ENCODE results near the gene LCE1D.

The LCE1D gene

DNA sequence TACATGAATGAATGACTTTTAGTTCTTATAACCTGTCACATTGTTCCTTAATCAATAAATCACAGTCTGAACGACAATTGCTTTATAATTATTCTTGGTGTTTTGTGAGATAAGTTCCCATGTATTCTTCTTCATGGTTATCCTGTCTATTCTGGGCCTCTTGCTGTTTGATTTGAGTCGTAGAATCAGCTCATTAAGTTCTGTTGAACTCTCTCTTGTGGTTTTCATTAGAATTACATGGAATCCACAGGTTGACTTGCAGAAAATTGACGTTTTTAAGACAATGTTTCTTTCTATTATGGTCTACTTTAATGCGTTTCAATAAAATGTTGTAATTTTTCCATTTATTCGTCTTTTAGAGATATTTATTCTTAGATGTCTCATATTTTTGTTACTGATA lies 26.8 kb downstream of the LCE1D start:
- no peaks in the 10 kb centered on the region for H3K27me3 Mint-ChIP-seq (ENCODE audit: low read depth)
- no peak overlapping the region for H3K4me3 Mint-ChIP-seq
- peaks cover 18% of the 10 kb centered on the region for H3K9me3 Mint-ChIP-seq
- no peak overlapping the region for H3K27ac Mint-ChIP-seq
- no peaks in the 10 kb centered on the region for H3K4me1 Mint-ChIP-seq
- no peaks in the 10 kb centered on the region for H3K36me3 Mint-ChIP-seq (ENCODE audit: low read depth)
- TF ChIP-seq, protein P1, sequence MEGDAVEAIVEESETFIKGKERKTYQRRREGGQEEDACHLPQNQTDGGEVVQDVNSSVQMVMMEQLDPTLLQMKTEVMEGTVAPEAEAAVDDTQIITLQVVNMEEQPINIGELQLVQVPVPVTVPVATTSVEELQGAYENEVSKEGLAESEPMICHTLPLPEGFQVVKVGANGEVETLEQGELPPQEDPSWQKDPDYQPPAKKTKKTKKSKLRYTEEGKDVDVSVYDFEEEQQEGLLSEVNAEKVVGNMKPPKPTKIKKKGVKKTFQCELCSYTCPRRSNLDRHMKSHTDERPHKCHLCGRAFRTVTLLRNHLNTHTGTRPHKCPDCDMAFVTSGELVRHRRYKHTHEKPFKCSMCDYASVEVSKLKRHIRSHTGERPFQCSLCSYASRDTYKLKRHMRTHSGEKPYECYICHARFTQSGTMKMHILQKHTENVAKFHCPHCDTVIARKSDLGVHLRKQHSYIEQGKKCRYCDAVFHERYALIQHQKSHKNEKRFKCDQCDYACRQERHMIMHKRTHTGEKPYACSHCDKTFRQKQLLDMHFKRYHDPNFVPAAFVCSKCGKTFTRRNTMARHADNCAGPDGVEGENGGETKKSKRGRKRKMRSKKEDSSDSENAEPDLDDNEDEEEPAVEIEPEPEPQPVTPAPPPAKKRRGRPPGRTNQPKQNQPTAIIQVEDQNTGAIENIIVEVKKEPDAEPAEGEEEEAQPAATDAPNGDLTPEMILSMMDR (IDR thresholded peaks at IDR 0.05; ENCODE audit: unreplicated experiment in 3 of 3), result no peak

DNA sequence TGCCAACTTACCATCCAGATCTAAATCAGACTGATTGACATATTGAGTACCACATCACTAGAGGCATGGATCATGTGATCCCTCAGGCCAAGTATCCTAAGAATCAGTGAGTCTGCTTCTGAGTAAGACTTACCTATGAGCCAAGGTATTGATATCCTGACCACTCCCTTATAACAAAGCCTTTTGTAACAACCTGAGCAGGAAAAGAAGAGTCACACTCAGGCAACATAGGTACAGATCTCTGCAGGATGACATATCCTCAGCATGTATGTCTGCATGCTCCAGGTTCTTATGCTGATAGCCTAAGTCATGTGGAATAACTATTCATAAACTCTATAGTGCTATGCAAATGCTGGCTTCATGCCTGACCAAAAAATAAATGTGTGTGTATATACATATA lies 28.4 kb downstream of the LCE1D start:
- Mint-ChIP-seq H3K27me3 (ENCODE audit: low read depth) (no peaks in the 10 kb centered on the region), H3K4me3 (no peak overlapping the region), H3K27ac (no peak overlapping the region), H3K4me1 (no peaks in the 10 kb centered on the region), H3K9me3 (peaks cover 18% of the 10 kb centered on the region), H3K36me3 (ENCODE audit: low read depth) (no peaks in the 10 kb centered on the region)
- TF ChIP-seq, protein P1 (IDR thresholded peaks at IDR 0.05; ENCODE audit: unreplicated experiment in 3 of 3), result no peak

DNA sequence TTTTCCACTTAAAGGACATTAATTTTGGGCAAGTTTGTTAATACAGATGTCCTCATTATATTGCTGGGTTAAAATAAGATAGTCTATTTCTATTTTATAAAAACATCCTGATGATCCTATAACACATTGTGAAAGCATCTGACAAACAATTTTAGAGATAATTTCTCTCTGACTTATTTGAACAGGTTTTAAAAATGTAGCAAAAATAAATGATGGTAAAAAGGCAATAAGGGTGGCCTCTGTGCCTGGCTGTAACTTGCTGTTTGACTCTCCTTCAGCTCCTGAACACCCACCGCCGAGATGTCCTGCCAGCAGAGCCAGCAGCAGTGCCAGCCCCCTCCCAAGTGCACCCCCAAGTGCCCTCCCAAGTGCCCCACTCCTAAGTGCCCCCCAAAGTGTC lies 30.7 kb downstream of the LCE1D start, which contains the start of gene LCE1A:
TSS of gene LCE1A (plus strand) at position 301 of the 400 bp plus-strand sequence. CDS start at position 301, 0 bp downstream.
- Mint-ChIP-seq H3K27ac (no peak within 1 kb of the TSS), H3K4me1 (no peaks in the 10 kb centered on the region), H3K27me3 (ENCODE audit: low read depth) (no peaks in the 10 kb centered on the region), H3K4me3 (no peak within 1 kb of the TSS), H3K36me3 (ENCODE audit: low read depth) (no peaks in the 10 kb centered on the region), H3K9me3 (peaks cover 19% of the 10 kb centered on the region)
- TF ChIP-seq, protein P1 (IDR thresholded peaks at IDR 0.05; ENCODE audit: unreplicated experiment in 3 of 3), result no peak

DNA sequence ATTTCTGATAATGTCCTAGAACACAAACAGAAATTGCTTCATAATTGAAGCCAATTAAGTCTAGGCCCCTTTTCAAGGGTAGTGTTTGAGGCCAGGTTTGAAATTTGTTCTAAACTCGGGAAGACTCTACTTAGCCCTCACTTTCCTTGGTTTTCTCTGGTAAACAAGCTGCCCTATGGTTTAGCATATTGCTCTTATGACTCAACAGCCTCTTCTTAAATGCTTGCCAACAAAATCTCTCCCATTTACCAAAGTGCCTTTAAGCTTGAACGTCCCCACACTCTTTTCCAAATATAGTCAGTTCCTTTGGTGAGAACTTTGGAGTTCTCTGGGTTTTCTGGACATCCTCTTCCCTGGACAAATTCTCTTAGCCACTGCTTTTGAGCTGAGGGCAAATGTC lies 40.3 kb downstream of the LCE1D start:
- TF ChIP-seq, protein P1 (IDR thresholded peaks at IDR 0.05; ENCODE audit: unreplicated experiment in 3 of 3), result no peak
- H3K4me1 Mint-ChIP-seq, result no peaks in the 10 kb centered on the region
- no peak overlapping the region for H3K27ac Mint-ChIP-seq
- H3K27me3 Mint-ChIP-seq (ENCODE audit: low read depth), result no peaks in the 10 kb centered on the region
- H3K9me3 Mint-ChIP-seq, result peaks cover 16% of the 10 kb centered on the region
- no peak overlapping the region for H3K4me3 Mint-ChIP-seq
- H3K36me3 Mint-ChIP-seq (ENCODE audit: low read depth), result no peaks in the 10 kb centered on the region

DNA sequence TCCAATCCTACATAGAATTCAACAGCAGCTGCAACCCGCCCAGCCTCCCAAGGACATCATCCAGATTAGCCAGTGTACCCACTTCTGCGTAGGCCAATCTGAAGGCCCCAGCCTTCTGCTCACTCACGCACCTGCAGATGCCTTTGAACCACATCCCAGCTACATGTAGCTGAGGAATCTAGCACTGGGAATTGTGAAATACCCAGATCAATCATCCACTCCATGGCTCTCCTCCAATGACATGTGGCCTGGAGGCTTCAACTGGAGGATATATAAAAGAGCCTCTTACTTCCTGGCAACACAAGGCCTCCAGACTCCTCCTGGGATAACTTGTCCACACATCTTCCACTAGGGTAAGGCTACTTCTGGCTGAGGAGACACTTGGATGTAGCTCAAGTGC lies 46.0 kb downstream of the LCE1D start, which contains the start of gene LCE6A:
TSS of gene LCE6A (plus strand) at position 301 of the 400 bp plus-strand sequence. CDS start 665 bp downstream, outside the sequence.
- Mint-ChIP-seq H3K4me3 (no peak within 1 kb of the TSS), H3K27me3 (ENCODE audit: low read depth) (no peaks in the 10 kb centered on the region), H3K27ac (no peak within 1 kb of the TSS), H3K36me3 (ENCODE audit: low read depth) (no peaks in the 10 kb centered on the region), H3K4me1 (no peaks in the 10 kb centered on the region), H3K9me3 (peaks cover 12% of the 10 kb centered on the region)
- TF ChIP-seq, protein P1 (IDR thresholded peaks at IDR 0.05; ENCODE audit: unreplicated experiment in 3 of 3), result no peak

Measured in nephron (organoid).